ENCODE data around the gene SNRPA. TPM values are rescaled to one million over a fixed set of nuclear protein-coding genes. Genes with fewer than 3 reads are reported as not detected.
A peak's percentile ranks its signal among the peaks of the same experiment; 100 is the strongest.
"Not testable (repeated sequence)": the region's sequence is repeated elsewhere in the genome, so short reads cannot be mapped to it uniquely, and the experiment has no call there.

SNRPA gene
- total RNA-seq, 2 experiments from 2014 or later: 214 to 315 TPM

- no peak overlapping the region for H3K4me3 ChIP-seq (ENCODE audit: low read depth, low read length, poor library complexity, severe bottlenecking)
- H3K79me2 ChIP-seq (ENCODE audit: insufficient read depth, low read depth, low read length): peaks cover 20% of the 10 kb centered on the region; the same call in 1 of the 2 replicates
- intact Hi-C loops (cut with micrococcal nuclease; ENCODE audit: unreplicated experiment): no loop called here
- H3K9me2 ChIP-seq (ENCODE audit: insufficient read depth, low read length): no peaks in the 10 kb centered on the region
- no peak overlapping the region for H2AFZ ChIP-seq (ENCODE audit: low read length)
- DNase-seq (ENCODE audit: low spot score): no peak
- H3K36me3 ChIP-seq (ENCODE audit: insufficient read depth, low read length): peaks cover 55% of the 10 kb centered on the region
- TF ChIP-seq CTCF (conservative IDR thresholded peaks at IDR 0.05; ENCODE audit: low read length) (no peak), EZH2phosphoT487 (IDR thresholded peaks at IDR 0.05; ENCODE audit: borderline replicate concordance, low read depth, low read length) (no peak)
- BruUV-seq (replicated peaks): no TSS peak
- peaks cover 13% of the 10 kb centered on the region; the same call in 1 of the 2 replicates for H4K20me1 ChIP-seq (ENCODE audit: insufficient read depth, low read length)
- peaks cover 39% of the 10 kb centered on the region for H3K4me1 ChIP-seq (ENCODE audit: insufficient read depth, low read length, poor library complexity, severe bottlenecking)
- POLR2A ChIA-PET: no interaction called here
- H3K27ac ChIP-seq (ENCODE audit: low read depth, low read length, poor library complexity, severe bottlenecking): no peak overlapping the region
- no peak overlapping the region for H3K4me2 ChIP-seq (ENCODE audit: low read length)
- CTCF ChIA-PET (ENCODE audit: unreplicated experiment): no interaction called here
- H3K9me3 ChIP-seq (ENCODE audit: low read length): no peaks in the 10 kb centered on the region
Observed at GRCh38 chr19:40809358-40810086, 58.5 kb downstream of the SNRPA start.

GRCh38 chr19:40810160-40810559 lies 59.2 kb downstream of the SNRPA start:
- CTCF ChIA-PET (ENCODE audit: unreplicated experiment): no interaction called here
- Histone ChIP-seq H3K4me3 (ENCODE audit: low read depth, low read length, poor library complexity, severe bottlenecking) (no peak overlapping the region), H3K36me3 (ENCODE audit: insufficient read depth, low read length) (peaks cover 49% of the 10 kb centered on the region), H3K27ac (ENCODE audit: low read depth, low read length, poor library complexity, severe bottlenecking) (no peak overlapping the region), H2AFZ (ENCODE audit: low read length) (no peak overlapping the region), H3K79me2 (ENCODE audit: insufficient read depth, low read depth, low read length) (peaks cover 14% of the 10 kb centered on the region; the same call in 1 of the 2 replicates), H3K9me2 (ENCODE audit: insufficient read depth, low read length) (no peaks in the 10 kb centered on the region), H3K9me3 (ENCODE audit: low read length) (no peaks in the 10 kb centered on the region), H3K4me2 (ENCODE audit: low read length) (no peak overlapping the region), H4K20me1 (ENCODE audit: insufficient read depth, low read length) (peaks cover 13% of the 10 kb centered on the region; the same call in 1 of the 2 replicates), H3K4me1 (ENCODE audit: insufficient read depth, low read length, poor library complexity, severe bottlenecking) (peaks cover 32% of the 10 kb centered on the region)
- intact Hi-C loops (cut with micrococcal nuclease; ENCODE audit: unreplicated experiment): no loop called here
- BruUV-seq (replicated peaks): no TSS peak
- no peak for TF ChIP-seq EZH2phosphoT487 (IDR thresholded peaks at IDR 0.05; ENCODE audit: borderline replicate concordance, low read depth, low read length)
- TF ChIP-seq CTCF (conservative IDR thresholded peaks at IDR 0.05; ENCODE audit: low read length): no peak
- no peak for DNase-seq (ENCODE audit: low spot score)
- POLR2A ChIA-PET: no interaction called here

GRCh38 chr19:40810649-40811408 lies 59.8 kb downstream of the SNRPA start:
- H3K27ac ChIP-seq (ENCODE audit: low read depth, low read length, poor library complexity, severe bottlenecking); H3K9me2 ChIP-seq (ENCODE audit: insufficient read depth, low read length); DNase-seq (ENCODE audit: low spot score); CTCF ChIA-PET (ENCODE audit: unreplicated experiment); BruUV-seq (replicated peaks); intact Hi-C loops (cut with micrococcal nuclease; ENCODE audit: unreplicated experiment); H3K9me3 ChIP-seq (ENCODE audit: low read length); H4K20me1 ChIP-seq (ENCODE audit: insufficient read depth, low read length); POLR2A ChIA-PET; H3K79me2 ChIP-seq (ENCODE audit: insufficient read depth, low read depth, low read length); H2AFZ ChIP-seq (ENCODE audit: low read length): not testable (repeated sequence)
- peak overlapping the region; percentile 32 for H3K4me3 ChIP-seq (ENCODE audit: low read depth, low read length, poor library complexity, severe bottlenecking)
- peak overlapping the region; percentile 57 for H3K4me2 ChIP-seq (ENCODE audit: low read length)
- H3K36me3 ChIP-seq (ENCODE audit: insufficient read depth, low read length): peaks cover 42% of the 10 kb centered on the region
- H3K4me1 ChIP-seq (ENCODE audit: insufficient read depth, low read length, poor library complexity, severe bottlenecking): peaks cover 26% of the 10 kb centered on the region

Data from OCI-LY7 (cell line).